GM19463 (cell line): ENCODE data around the gene EIF5A.

ENCODE experiments used
- ATAC-seq: cut with Tn5 transposase; IDR thresholded peaks from one replicate; pipeline ENCODE4 v1.9.1; 2021; ENCODE audit warnings: mild to moderate bottlenecking, moderate library complexity; ENCODE audit not compliant: unreplicated experiment

Gene EIF5A

DNA sequence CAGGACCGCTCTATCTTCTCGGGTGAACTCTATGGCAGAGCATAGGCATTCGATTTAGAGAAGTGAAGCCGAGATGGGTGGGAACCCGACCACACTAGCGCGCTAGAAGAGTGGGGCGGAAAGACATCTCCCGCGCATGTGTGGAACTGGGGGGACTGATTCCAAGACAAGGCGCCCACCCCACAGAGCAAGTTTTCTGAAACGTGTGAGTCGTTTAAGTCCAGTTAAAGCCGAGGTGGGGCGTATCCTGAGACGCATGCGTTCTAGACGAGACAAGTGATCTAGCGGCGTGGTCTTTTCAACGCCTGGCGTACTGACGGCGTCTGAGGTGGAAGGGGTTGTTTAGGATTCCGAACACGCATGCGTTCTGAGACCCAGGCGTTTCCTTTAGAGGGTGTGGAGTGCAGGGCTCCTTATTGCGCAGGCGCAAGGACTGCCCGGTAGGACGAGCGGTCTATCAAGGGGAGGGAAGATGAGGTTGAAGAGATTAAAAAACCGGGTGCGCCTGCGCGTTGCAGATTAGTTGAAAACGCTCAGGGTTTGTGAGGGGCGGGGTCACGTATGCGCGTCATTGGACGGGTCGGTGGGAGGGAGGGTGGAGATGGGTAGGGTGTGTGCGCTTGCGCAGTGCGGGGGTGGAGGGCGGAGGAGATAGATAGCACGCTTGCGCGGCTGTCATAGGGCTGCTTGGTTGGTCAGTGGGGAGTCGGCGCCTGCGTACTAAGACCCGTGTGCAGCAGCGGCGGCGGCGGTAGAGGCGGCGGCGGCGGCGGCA lies at the start of gene EIF5A:
EIF5A (plus strand) TSS at position 718 of the 775 bp plus-strand sequence. CDS start 2,008 bp downstream, outside the sequence.
- ATAC-seq, result peak; percentile 74

DNA sequence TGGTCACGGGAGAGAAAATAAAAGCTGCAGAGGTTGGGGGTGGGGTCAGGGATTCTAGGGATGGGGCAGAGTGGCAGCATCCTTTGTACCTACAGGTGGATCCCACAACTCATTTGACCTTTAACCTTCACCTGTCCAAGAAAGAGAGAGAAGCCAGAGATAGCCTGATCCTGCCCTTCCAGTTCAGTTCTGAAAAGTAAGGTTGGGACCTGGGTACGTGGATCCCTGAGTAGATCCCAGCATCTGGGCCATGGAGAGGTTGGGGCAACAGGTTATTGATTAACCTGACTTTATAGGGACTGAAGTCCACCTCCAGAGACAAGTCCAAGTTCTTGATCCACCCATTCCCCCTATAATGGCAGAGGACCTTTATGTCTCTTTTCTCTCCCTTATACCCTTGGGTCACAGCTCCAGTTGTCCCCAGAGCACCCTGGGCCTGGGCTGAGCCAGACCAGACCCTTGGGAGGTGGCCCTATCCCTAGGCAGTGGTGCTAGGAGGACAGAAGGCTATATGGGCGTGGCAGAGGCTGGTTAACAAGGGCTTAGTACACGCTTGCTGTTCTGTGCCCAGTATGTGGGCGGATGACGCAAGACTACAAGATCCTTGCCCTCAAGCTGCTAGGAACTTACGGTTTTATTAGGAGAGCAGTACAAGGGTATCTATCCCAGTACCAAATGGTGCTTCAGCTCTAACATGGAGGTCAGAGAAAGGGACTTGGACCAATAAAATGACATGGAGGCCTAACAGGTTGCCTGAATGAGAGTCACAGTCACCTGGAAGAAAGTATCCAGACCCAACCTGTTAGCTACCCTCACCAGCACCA lies 48.5 kb upstream of the EIF5A start:
- no peak for ATAC-seq

GRCh38 chr17:7259555-7259889 lies 47.9 kb upstream of the EIF5A start:
- ATAC-seq, result no peak

DNA sequence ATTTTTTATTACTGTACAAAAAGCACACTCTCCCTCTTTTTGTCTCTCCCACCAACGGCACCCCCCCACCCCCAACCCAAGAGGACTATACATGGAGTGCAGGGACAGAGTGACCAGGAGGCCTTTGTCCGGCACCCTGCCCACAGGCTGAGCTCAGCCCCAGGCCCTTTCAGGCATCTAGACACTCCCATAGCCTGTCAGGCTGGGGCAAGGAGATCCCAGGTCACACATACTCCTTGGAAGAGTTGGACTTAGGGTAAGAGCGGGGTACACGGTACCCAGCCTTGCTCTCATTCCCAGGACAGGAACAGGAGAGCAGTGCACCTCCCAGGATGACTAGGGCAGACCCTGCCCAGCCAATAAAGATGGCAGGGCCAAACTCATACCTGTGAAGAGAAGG lies 47.3 kb upstream of the EIF5A start:
- no peak for ATAC-seq

GRCh38 chr17:7260651-7261378 lies 46.6 kb upstream of the EIF5A start:
- no peak for ATAC-seq

GRCh38 chr17:7261379-7262191 lies 45.8 kb upstream of the EIF5A start:
- no peak for ATAC-seq

GRCh38 chr17:7262192-7262934 lies 45.1 kb upstream of the EIF5A start, which contains the start of gene CLDN7:
TSS of gene CLDN7 (minus strand) at chr17:7262478. CDS start at chr17:7262043, 435 bp downstream.
- no peak for ATAC-seq

DNA sequence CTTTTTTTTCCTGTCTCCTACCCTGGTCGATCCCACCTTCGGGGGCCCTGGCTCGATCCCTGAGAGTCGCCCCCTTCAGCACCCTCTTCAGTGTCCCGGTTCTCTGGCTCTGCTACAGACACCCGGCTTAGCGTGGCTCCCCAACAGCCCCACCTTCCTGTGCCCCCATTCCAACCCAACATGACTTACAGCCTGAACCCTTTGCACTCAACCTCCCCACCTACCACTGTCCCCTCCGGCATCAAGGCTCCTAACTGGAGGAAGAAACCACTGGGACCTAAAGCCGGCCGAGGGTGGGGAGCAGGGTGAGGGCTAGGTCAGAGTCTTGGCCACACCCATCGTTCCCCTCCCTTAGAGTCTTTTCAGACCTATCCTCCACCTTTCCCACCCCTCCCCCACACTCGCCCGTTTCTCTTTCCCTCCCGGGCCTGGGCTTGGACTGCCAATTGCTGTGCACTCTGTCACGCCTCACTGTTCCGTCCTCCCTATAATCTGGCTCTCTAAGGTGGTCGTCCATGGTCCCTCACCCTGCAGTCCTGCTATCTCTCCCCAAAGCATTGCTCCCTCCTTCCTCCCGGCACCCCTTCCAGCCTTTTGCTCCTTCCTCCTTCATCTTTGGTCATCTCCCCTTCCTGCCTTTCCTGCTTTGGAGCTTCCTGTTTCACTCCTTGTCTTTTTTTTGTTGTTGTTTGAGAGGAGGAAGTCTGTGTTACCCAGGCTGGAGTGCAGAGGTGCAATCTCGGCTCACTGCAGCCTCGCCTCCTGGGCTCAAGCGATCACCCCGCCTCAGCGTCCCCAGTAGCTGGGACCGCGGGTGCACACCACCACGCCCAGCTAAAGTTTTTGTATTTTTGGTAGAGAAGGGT lies 44.3 kb upstream of the EIF5A start:
- no peak for ATAC-seq

- no peak for ATAC-seq
Measured at GRCh38 chr17:7263801-7264078, 43.7 kb upstream of the EIF5A start.

GRCh38 chr17:7266784-7267183 lies 40.6 kb upstream of the EIF5A start:
- ATAC-seq, result no peak

- no peak for ATAC-seq
Measured at GRCh38 chr17:7279448-7279847, 28.0 kb upstream of the EIF5A start.

DNA sequence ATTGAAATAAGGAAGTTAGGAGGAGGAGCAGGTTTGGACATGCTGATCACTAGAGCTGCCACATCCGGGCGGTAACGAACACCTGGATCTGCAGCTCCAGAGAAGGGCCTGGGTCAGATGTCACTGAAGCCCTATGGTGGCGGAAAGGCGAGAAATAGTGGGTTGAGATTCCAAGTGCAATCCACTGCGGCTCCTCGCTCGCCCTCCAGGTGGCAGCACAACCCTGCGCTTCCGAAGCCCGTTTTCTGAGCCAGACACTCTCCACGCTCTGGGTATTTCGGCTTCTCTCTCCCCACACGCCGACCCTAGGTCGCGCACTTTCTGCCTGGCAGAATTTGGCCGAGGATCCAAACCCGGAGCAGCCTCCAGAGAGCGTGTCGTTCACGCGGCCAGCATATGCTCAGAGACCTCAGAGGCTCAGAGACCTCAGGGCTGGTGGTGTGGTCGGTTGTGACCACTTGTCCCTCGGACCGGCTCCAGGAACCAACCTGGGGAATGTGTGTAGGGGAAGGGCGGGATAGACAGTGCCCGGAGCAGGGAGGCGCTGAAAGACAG lies 26.8 kb upstream of the EIF5A start:
- ATAC-seq, result peak; percentile 41

DNA sequence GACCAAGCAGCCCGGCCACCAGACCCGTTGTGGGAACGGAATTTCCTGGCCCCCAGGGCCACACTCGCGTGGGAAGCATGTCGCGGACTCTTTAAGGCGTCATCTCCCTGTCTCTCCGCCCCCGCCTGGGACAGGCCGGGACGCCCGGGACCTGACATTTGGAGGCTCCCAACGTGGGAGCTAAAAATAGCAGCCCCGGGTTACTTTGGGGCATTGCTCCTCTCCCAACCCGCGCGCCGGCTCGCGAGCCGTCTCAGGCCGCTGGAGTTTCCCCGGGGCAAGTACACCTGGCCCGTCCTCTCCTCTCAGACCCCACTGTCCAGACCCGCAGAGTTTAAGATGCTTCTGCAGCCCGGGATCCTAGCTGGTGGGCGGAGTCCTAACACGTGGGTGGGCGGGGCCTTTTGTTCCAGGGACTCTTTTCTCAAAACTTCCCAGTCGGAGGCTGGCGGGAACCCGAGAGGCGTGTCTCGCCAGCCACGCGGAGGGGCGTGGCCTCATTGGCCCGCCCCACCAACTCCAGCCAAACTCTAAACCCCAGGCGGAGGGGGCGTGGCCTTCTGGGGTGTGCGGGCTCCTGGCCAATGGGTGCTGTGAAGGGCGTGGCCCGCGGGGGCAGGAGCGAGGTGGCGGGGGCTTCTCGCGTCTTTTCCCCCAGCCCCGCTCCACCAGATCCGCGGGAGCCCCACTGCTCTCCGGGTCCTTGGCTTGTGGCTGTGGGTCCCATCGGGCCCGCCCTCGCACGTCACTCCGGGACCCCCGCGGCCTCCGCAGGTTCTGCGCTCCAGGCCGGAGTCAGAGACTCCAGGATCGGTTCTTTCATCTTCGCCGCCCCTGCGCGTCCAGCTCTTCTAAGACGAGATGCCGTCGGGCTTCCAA lies 26.1 kb upstream of the EIF5A start, which contains the start of gene SLC2A4:
SLC2A4 (plus strand) TSS at position 645 of the 879 bp plus-strand sequence; CDS start at position 862, 217 bp downstream.
- no peak for ATAC-seq

- no peak for ATAC-seq
Measured at GRCh38 chr17:7281953-7282751, 25.3 kb upstream of the EIF5A start.

GRCh38 chr17:7282752-7283321 lies 24.6 kb upstream of the EIF5A start:
- ATAC-seq, result no peak

GRCh38 chr17:7283471-7284216 lies 23.8 kb upstream of the EIF5A start:
- no peak for ATAC-seq
